ENCODE measurements around the gene FCER1A.
"Not testable (repeated sequence)": the region's sequence is repeated elsewhere in the genome, so short reads cannot be mapped to it uniquely, and the experiment has no call there.

GRCh38 chr1:159349374-159349773 lies 47.2 kb downstream of the FCER1A start:
- TF ChIP-seq, protein P1, sequence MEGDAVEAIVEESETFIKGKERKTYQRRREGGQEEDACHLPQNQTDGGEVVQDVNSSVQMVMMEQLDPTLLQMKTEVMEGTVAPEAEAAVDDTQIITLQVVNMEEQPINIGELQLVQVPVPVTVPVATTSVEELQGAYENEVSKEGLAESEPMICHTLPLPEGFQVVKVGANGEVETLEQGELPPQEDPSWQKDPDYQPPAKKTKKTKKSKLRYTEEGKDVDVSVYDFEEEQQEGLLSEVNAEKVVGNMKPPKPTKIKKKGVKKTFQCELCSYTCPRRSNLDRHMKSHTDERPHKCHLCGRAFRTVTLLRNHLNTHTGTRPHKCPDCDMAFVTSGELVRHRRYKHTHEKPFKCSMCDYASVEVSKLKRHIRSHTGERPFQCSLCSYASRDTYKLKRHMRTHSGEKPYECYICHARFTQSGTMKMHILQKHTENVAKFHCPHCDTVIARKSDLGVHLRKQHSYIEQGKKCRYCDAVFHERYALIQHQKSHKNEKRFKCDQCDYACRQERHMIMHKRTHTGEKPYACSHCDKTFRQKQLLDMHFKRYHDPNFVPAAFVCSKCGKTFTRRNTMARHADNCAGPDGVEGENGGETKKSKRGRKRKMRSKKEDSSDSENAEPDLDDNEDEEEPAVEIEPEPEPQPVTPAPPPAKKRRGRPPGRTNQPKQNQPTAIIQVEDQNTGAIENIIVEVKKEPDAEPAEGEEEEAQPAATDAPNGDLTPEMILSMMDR (IDR thresholded peaks at IDR 0.05), result not testable (repeated sequence)
- TF ChIP-seq POLR2A (IDR thresholded peaks at IDR 0.05), result not testable (repeated sequence)
